OCI-LY1 (cell line): ENCODE data around the gene BICD2.

Source experiments
- H2AFZ ChIP-seq: fragments of 200-600 bp; sonication (generic), shearing (Covaris generic); 2 replicates; pipeline ENCODE4 v1.6.0; 2014; ENCODE audit warnings: antibody characterized with exemption, mild to moderate bottlenecking, low read length
- H3F3A ChIP-seq: fragments of 200-600 bp; sonication (generic), shearing (Covaris generic); 2 replicates; pipeline ENCODE4 v1.6.0; 2014; ENCODE audit warnings: mild to moderate bottlenecking, antibody characterized with exemption, low read length, moderate library complexity; ENCODE audit not compliant: insufficient read depth
- H3K27ac ChIP-seq: fragments of 200-600 bp; sonication (generic); 2 replicates; pipeline ENCODE4 v1.5.1; 2014; ENCODE audit warnings: low read length, mixed run types, mild to moderate bottlenecking, low read depth; ENCODE audit not compliant: poor library complexity, severe bottlenecking
- H3K27me3 ChIP-seq: fragments of 200-600 bp; sonication (generic); 2 replicates; pipeline ENCODE4 v1.6.0; 2014; ENCODE audit warnings: antibody characterized with exemption, mild to moderate bottlenecking, low read length, moderate library complexity; ENCODE audit not compliant: insufficient read depth
- H3K36me3 ChIP-seq: fragments of 200-600 bp; sonication (generic); 2 replicates; pipeline ENCODE4 v1.6.1; 2014; ENCODE audit warnings: mild to moderate bottlenecking, antibody characterized with exemption, low read length, moderate library complexity, mixed read lengths; ENCODE audit not compliant: insufficient read depth
- H3K4me1 ChIP-seq: fragments of 200-600 bp; sonication (generic); 2 replicates; pipeline ENCODE4 v1.5.1; 2014; ENCODE audit warnings: mild to moderate bottlenecking, low read length, moderate library complexity; ENCODE audit not compliant: insufficient read depth, severe bottlenecking
- H3K4me2 ChIP-seq: fragments of 200-600 bp; sonication (generic), shearing (Covaris generic); 2 replicates; pipeline ENCODE4 v1.6.1; 2014; ENCODE audit warnings: low read length
- H3K4me3 ChIP-seq: fragments of 200-600 bp; sonication (generic); 2 replicates; pipeline ENCODE4 v1.5.1; 2014; ENCODE audit warnings: low read length, low read depth, mild to moderate bottlenecking, mixed read lengths; ENCODE audit not compliant: poor library complexity, severe bottlenecking
- H3K79me2 ChIP-seq: fragments of 200-600 bp; shearing (Covaris generic); 2 replicates; pipeline ENCODE4 v1.6.1; 2016; ENCODE audit warnings: mixed run types, low read length, mixed read lengths; ENCODE audit not compliant: insufficient read depth
- H3K9ac ChIP-seq: fragments of 200-600 bp; sonication (generic), shearing (Covaris generic); 2 replicates; pipeline ENCODE4 v1.6.1; 2014; ENCODE audit warnings: mild to moderate bottlenecking, low read length, mixed read lengths
- H3K9me2 ChIP-seq: fragments of 200-600 bp; sonication (generic), shearing (Covaris generic); 2 replicates; pipeline ENCODE4 v1.6.1; 2014; ENCODE audit warnings: low read depth, mild to moderate bottlenecking, low read length, mixed read lengths
- H3K9me3 ChIP-seq: fragments of 200-600 bp; shearing (Covaris generic); 2 replicates; pipeline ENCODE4 v1.6.1; 2014; ENCODE audit warnings: low read length, mixed read lengths
- H4K20me1 ChIP-seq: fragments of 200-600 bp; sonication (generic), shearing (Covaris generic); 2 replicates; pipeline ENCODE4 v1.6.0; 2016; ENCODE audit warnings: mild to moderate bottlenecking, low read length; ENCODE audit not compliant: insufficient read depth
- EZH2 ChIP-seq: fragments of 200-600 bp; sonication (generic), shearing (Covaris generic); IDR thresholded peaks from 2 replicates; pipeline ENCODE4 v1.8.0; 2017; ENCODE audit warnings: borderline replicate concordance, mixed run types, mild to moderate bottlenecking, antibody characterized with exemption, low read length, moderate library complexity, mixed read lengths
- TF ChIP-seq, protein P1 (sequence below): fragments of 200-600 bp; sonication (generic), shearing (Covaris generic); IDR thresholded peaks from 2 replicates; pipeline ENCODE4 v1.5.1; 2017; ENCODE audit warnings: mild to moderate bottlenecking, antibody characterized with exemption, low read length, moderate library complexity, mixed read lengths

Gene BICD2

DNA sequence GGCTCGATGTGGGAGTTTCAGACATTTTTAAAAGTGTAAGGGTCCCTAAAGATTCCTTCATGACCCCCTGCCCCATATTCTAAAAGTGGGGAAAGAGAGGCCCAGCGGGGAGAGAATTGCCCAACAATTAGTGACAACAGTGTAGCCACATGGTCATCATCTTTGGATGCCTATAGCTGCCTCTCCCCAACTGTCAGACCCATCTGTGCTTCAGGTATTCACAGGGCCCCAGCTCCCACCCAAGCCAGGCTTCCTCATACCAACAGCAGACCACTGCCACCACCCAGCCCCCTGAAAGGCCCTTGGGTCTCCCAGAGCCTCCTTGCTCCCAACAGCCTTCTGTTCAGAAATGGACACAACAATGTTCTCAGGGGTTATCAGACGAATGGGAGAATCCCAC lies 4.1 kb downstream of the BICD2 start:
- H3K9ac ChIP-seq: peak overlapping the region; percentile 84; the same call in 1 of the 2 replicates
- no peak overlapping the region for H2AFZ ChIP-seq
- H3K4me2 ChIP-seq: peak overlapping the region; percentile 90
- no peaks in the 10 kb centered on the region for H3K9me3 ChIP-seq
- TF ChIP-seq EZH2: no peak
- TF ChIP-seq, protein P1, sequence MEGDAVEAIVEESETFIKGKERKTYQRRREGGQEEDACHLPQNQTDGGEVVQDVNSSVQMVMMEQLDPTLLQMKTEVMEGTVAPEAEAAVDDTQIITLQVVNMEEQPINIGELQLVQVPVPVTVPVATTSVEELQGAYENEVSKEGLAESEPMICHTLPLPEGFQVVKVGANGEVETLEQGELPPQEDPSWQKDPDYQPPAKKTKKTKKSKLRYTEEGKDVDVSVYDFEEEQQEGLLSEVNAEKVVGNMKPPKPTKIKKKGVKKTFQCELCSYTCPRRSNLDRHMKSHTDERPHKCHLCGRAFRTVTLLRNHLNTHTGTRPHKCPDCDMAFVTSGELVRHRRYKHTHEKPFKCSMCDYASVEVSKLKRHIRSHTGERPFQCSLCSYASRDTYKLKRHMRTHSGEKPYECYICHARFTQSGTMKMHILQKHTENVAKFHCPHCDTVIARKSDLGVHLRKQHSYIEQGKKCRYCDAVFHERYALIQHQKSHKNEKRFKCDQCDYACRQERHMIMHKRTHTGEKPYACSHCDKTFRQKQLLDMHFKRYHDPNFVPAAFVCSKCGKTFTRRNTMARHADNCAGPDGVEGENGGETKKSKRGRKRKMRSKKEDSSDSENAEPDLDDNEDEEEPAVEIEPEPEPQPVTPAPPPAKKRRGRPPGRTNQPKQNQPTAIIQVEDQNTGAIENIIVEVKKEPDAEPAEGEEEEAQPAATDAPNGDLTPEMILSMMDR: no peak
- peak overlapping the region; percentile 91 for H3K4me3 ChIP-seq
- H3K27ac ChIP-seq: peak overlapping the region; percentile 86
- no peaks in the 10 kb centered on the region for H3K9me2 ChIP-seq
- no peaks in the 10 kb centered on the region for H3K27me3 ChIP-seq
- peaks cover 64% of the 10 kb centered on the region for H3K79me2 ChIP-seq
- H4K20me1 ChIP-seq: no peaks in the 10 kb centered on the region
- peaks cover 70% of the 10 kb centered on the region for H3K4me1 ChIP-seq
- H3F3A ChIP-seq: no peaks in the 10 kb centered on the region
- 0 out of 2 replicates have a peak, but pooled peaks cover 2% of the 10 kb centered on the region for H3K36me3 ChIP-seq

DNA sequence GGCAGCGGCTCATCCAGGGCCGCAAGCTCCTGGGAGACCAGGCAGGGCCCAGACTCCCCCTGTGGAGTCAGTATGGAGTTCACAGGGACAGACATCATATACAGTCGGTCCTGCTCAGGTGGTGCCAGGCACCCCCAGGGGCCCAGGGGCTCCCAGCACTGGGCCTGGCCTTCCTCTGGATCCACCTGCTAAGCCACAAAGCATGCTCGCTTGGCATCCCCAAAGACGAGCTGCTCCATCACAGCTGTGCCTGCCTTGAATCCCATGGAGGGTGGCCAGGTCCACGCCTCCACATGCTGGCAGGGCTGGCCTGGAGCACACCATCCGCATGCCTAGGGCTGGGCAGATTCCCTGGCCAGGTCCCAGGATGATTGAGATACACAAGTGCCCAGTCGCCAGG lies 4.6 kb downstream of the BICD2 start:
- H3K27ac ChIP-seq: peak overlapping the region; percentile 86
- no peaks in the 10 kb centered on the region for H3F3A ChIP-seq
- no peaks in the 10 kb centered on the region for H3K27me3 ChIP-seq
- peaks cover 66% of the 10 kb centered on the region for H3K79me2 ChIP-seq
- no peak overlapping the region for H3K4me3 ChIP-seq
- peak overlapping the region; percentile 90; the same call in 1 of the 2 replicates for H3K4me2 ChIP-seq
- no peaks in the 10 kb centered on the region for H3K9me3 ChIP-seq
- no peak overlapping the region for H2AFZ ChIP-seq
- H3K36me3 ChIP-seq: 0 out of 2 replicates have a peak, but pooled peaks cover 3% of the 10 kb centered on the region
- H3K9me2 ChIP-seq: no peaks in the 10 kb centered on the region
- peak overlapping the region; percentile 84; the same call in 1 of the 2 replicates for H3K9ac ChIP-seq
- peaks cover 68% of the 10 kb centered on the region for H3K4me1 ChIP-seq
- no peaks in the 10 kb centered on the region for H4K20me1 ChIP-seq
- TF ChIP-seq, protein P1: no peak
- TF ChIP-seq EZH2: no peak

DNA sequence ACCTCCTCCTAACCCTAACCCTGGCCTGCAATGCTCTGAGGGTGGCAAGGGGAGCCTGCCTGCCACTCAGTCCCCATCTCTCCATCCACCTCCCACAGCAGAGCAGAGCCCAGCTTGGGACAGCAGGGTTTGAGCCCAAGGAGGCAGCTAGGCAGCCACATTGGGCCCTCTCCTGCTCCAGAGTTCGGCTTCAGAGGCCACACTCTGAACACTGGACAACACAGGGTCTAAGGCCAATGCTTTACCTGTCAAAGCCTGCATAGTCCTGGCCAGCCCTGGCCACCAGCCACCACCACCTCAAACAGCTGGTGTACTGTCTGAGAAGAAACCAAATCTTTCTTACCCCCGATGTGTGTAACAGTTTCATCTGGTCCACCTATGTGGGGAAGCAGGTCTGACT lies 5.2 kb downstream of the BICD2 start:
- Histone ChIP-seq H3K9me3 (no peaks in the 10 kb centered on the region), H3K4me2 (peak overlapping the region; percentile 90; the same call in 1 of the 2 replicates), H3K27ac (peak overlapping the region; percentile 86), H3K9ac (peak overlapping the region; percentile 19; the same call in 1 of the 2 replicates), H2AFZ (no peak overlapping the region), H3K4me3 (no peak overlapping the region), H3K36me3 (0 out of 2 replicates have a peak, but pooled peaks cover 3% of the 10 kb centered on the region), H3F3A (no peaks in the 10 kb centered on the region), H3K4me1 (peaks cover 68% of the 10 kb centered on the region), H3K79me2 (peaks cover 67% of the 10 kb centered on the region), H4K20me1 (no peaks in the 10 kb centered on the region), H3K27me3 (no peaks in the 10 kb centered on the region), H3K9me2 (no peaks in the 10 kb centered on the region)
- TF ChIP-seq, protein P1: no peak
- no peak for TF ChIP-seq EZH2
